ENCODE measurements around the gene CLIP2.
"Not testable (repeated sequence)": the region's sequence is repeated elsewhere in the genome, so short reads cannot be mapped to it uniquely, and the experiment has no call there.

Gene CLIP2

GRCh38 chr7:74371381-74372341 lies 82.5 kb downstream of the CLIP2 start:
- no peak for DNase-seq (ENCODE audit: low read depth in 2 of 2)

- no peak for DNase-seq (ENCODE audit: low read depth in 2 of 2)
Observed at GRCh38 chr7:74372511-74373111, 83.4 kb downstream of the CLIP2 start.

- DNase-seq (ENCODE audit: low read depth in 2 of 2) = no peak
Observed at GRCh38 chr7:74373536-74373935, 84.3 kb downstream of the CLIP2 start.

- DNase-seq (ENCODE audit: low read depth in 2 of 2) = no peak
Observed at GRCh38 chr7:74375726-74376220, 86.6 kb downstream of the CLIP2 start.

GRCh38 chr7:74376256-74377036 lies 87.2 kb downstream of the CLIP2 start:
- no peak for DNase-seq (ENCODE audit: low read depth in 2 of 2)

GRCh38 chr7:74379938-74380337 lies 90.7 kb downstream of the CLIP2 start:
- no peak for DNase-seq (ENCODE audit: low read depth in 2 of 2)

GRCh38 chr7:74380720-74381119 lies 91.5 kb downstream of the CLIP2 start:
- DNase-seq (ENCODE audit: low read depth in 2 of 2) = no peak

GRCh38 chr7:74384086-74384485 lies 94.9 kb downstream of the CLIP2 start:
- not testable (repeated sequence) for DNase-seq (ENCODE audit: low read depth in 2 of 2)

- DNase-seq (ENCODE audit: low read depth in 2 of 2) = not testable (repeated sequence)
Observed at GRCh38 chr7:74384854-74385253, 95.6 kb downstream of the CLIP2 start.

- DNase-seq (ENCODE audit: low read depth in 2 of 2) = no peak
Observed at GRCh38 chr7:74387606-74388005, 98.4 kb downstream of the CLIP2 start.

- no peak for DNase-seq (ENCODE audit: low read depth in 2 of 2)
Observed at GRCh38 chr7:74388880-74389415, 99.7 kb downstream of the CLIP2 start.

- DNase-seq (ENCODE audit: low read depth in 2 of 2) = not testable (repeated sequence)
Observed at GRCh38 chr7:74393722-74394121, 104.5 kb downstream of the CLIP2 start.

GRCh38 chr7:74394601-74395000 lies 105.4 kb downstream of the CLIP2 start:
- not testable (repeated sequence) for DNase-seq (ENCODE audit: low read depth in 2 of 2)

- no peak for DNase-seq (ENCODE audit: low read depth in 2 of 2)
Observed at GRCh38 chr7:74395745-74396311, 106.6 kb downstream of the CLIP2 start.

- no peak for DNase-seq (ENCODE audit: low read depth in 2 of 2)
Observed at GRCh38 chr7:74396993-74397392, 107.8 kb downstream of the CLIP2 start.

- DNase-seq (ENCODE audit: low read depth in 2 of 2) = no peak
Observed at GRCh38 chr7:74398426-74398825, 109.2 kb downstream of the CLIP2 start.

- DNase-seq (ENCODE audit: low read depth in 2 of 2) = no peak
Observed at GRCh38 chr7:74399006-74399405, 109.8 kb downstream of the CLIP2 start.

GRCh38 chr7:74400420-74401136 lies 111.4 kb downstream of the CLIP2 start:
- DNase-seq (ENCODE audit: low read depth in 2 of 2) = no peak

GRCh38 chr7:74401137-74401859 lies 112.1 kb downstream of the CLIP2 start:
- DNase-seq (ENCODE audit: low read depth in 2 of 2) = peak; percentile 45 to 72

- DNase-seq (ENCODE audit: low read depth in 2 of 2) = not testable (repeated sequence)
Observed at GRCh38 chr7:74402668-74403067, 113.5 kb downstream of the CLIP2 start.
